Left lung (tissue), 10 donors: ENCODE data around the gene DMWD. TPM values are rescaled to one million over a fixed set of nuclear protein-coding genes. Genes with fewer than 3 reads are reported as not detected.
"Not testable (repeated sequence)": the region's sequence is repeated elsewhere in the genome, so short reads cannot be mapped to it uniquely, and the experiment has no call there.

Source experiments
- ATAC-seq: fragments of 200-7000 bp; cut with Tn5 transposase; one replicate; pipeline ENCODE4 v1.9.1; 2020; ENCODE audit warnings: moderate library complexity
- DNase-seq, 4 donors: peaks; one replicate each; pipeline ENCODE4 v3.0.0-alpha.2; 2013 to 2020
- H3K27ac ChIP-seq, 2 donors: fragments of 200-600 bp; sonication (generic) in 1 of 2; one replicate each; pipeline versions ENCODE4 v1.5.0 to v1.8.0; 2020 to 2021
- H3K27me3 ChIP-seq, 2 donors: fragments of 200-600 bp; sonication (generic) in 1 of 2; one replicate each; pipeline versions ENCODE4 v1.5.0 to v1.8.0; 2020 to 2021
- H3K36me3 ChIP-seq, 2 donors: fragments of 200-600 bp; sonication (generic) in 1 of 2; one replicate each; pipeline versions ENCODE4 v1.5.0 to v1.8.0; 2020 to 2021
- H3K4me1 ChIP-seq, 2 donors: fragments of 200-600 bp; one replicate each; pipeline ENCODE4 v1.8.0; 2021
- H3K4me3 ChIP-seq, 2 donors: fragments of 200-600 bp; sonication (generic) in 1 of 2; one replicate each; pipeline versions ENCODE4 v1.5.0 to v1.8.0; 2020 to 2021; ENCODE audit warnings: mild to moderate bottlenecking in 1 of 2
- H3K9me3 ChIP-seq, 2 donors: fragments of 200-600 bp; sonication (generic) in 1 of 2; one replicate each; pipeline versions ENCODE4 v1.5.0 to v1.8.0; 2020 to 2021
- intact Hi-C, 2 donors: fragments of 100-400 bp; cut with DNase I; formaldehyde crosslinking; loops; one replicate each; pipeline versions ENCODE4 v1.11.2 to v1.14.2; 2022
- polyA plus RNA-seq, 6 donors: library from polyadenylated mRNA; unstranded; fragments of 120-200 nt; gene quantifications; one replicate each; pipeline ENCODE4 v1.2.1, GENCODE V29; 2013; ENCODE audit not compliant: insufficient read length in 6 of 6
- total RNA-seq, 2 donors: library from RNA; stranded (reverse); fragmentation: NEBNext Ultra II Directional; extraction: Animal tissue kit (Norgen Biotek cat#: 25700); gene quantifications; one replicate each; pipeline ENCODE4 v1.2.1, GENCODE V29; 2021
- TF ChIP-seq, protein P1 (sequence below), 2 donors: fragments of 200-600 bp; sonication (generic) in 1 of 2; IDR thresholded peaks; one replicate each; pipeline versions ENCODE4 v1.5.0 to v1.8.0; 2021; ENCODE audit warnings: antibody characterized with exemption in 2 of 2
- donor health status: DM: no; HTN: yes; CAD: no.
- donor health status: DM: no; HTN: no; CAD: no.

DMWD gene
- total and polyA plus RNA-seq, 8 donors: 29.6 to 51.4 (median 40.2) TPM

DNA sequence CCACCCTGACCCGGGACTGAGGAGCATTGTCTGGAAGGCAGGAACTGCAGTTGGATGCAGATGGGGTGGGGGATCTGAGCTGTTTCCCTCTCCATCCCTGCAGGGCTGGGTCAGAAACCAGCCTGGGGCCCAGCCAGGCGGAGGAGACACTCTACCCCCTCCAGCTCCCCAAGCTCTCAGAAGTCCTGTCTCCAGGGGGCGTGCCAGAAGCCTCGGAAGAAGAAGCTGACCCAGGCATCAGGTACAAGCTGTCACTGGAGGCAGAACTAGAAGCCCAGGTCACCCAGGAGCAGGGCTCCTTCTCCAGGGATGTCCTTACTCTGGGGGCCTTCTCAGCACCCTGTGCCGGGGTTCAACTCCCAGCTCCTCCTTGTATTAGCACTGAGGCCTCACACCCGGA lies 39.1 kb downstream of the DMWD start:
- Histone ChIP-seq H3K9me3 (no peaks in the 10 kb centered on the region), H3K4me3 (no peak overlapping the region), H3K27ac (no peak overlapping the region), H3K4me1 (no peaks in the 10 kb centered on the region), H3K27me3 (peaks cover 0 to 6% of the 10 kb centered on the region in 2 donors), H3K36me3 (no peaks in the 10 kb centered on the region)
- ATAC-seq: no peak
- TF ChIP-seq, protein P1, sequence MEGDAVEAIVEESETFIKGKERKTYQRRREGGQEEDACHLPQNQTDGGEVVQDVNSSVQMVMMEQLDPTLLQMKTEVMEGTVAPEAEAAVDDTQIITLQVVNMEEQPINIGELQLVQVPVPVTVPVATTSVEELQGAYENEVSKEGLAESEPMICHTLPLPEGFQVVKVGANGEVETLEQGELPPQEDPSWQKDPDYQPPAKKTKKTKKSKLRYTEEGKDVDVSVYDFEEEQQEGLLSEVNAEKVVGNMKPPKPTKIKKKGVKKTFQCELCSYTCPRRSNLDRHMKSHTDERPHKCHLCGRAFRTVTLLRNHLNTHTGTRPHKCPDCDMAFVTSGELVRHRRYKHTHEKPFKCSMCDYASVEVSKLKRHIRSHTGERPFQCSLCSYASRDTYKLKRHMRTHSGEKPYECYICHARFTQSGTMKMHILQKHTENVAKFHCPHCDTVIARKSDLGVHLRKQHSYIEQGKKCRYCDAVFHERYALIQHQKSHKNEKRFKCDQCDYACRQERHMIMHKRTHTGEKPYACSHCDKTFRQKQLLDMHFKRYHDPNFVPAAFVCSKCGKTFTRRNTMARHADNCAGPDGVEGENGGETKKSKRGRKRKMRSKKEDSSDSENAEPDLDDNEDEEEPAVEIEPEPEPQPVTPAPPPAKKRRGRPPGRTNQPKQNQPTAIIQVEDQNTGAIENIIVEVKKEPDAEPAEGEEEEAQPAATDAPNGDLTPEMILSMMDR (IDR thresholded peaks at IDR 0.05): no peak
- DNase-seq: no peak
- intact Hi-C loops: no loop called here

- TF ChIP-seq, protein P1 (IDR thresholded peaks at IDR 0.05): no peak
- DNase-seq (no peak), ATAC-seq (no peak)
- Histone ChIP-seq H3K4me3 (no peak overlapping the region), H3K4me1 (no peaks in the 10 kb centered on the region), H3K27ac (no peak overlapping the region), H3K9me3 (no peaks in the 10 kb centered on the region), H3K36me3 (no peaks in the 10 kb centered on the region), H3K27me3 (peaks cover 0 to 6% of the 10 kb centered on the region in 2 donors)
- intact Hi-C loops: no loop called here
Observed at GRCh38 chr19:45752639-45753038, 40.0 kb downstream of the DMWD start.

DNA sequence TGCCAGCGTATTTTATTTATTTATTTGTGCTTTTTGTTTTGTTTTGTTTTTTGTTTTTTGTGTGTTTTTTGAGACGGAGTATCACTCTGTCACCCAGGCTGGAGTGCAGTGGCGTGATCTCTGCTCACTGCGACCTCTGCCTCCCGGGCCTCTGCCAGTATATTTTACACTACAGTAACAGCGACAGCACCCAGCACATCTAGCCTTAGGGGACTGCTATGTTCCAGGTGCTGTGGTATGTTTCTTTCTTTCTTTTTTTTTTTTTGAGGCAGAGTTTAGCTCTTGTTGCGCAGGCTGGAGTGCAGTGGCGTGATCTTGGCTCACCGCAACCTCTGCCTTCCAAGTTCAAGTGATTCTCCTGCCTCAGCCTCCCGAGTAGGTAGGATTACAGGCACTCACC lies 41.2 kb downstream of the DMWD start:
- ATAC-seq, H3K36me3 ChIP-seq, H3K9me3 ChIP-seq, H3K4me1 ChIP-seq, H3K27me3 ChIP-seq, intact Hi-C loops, H3K4me3 ChIP-seq, DNase-seq, H3K27ac ChIP-seq: not testable (repeated sequence)

DNA sequence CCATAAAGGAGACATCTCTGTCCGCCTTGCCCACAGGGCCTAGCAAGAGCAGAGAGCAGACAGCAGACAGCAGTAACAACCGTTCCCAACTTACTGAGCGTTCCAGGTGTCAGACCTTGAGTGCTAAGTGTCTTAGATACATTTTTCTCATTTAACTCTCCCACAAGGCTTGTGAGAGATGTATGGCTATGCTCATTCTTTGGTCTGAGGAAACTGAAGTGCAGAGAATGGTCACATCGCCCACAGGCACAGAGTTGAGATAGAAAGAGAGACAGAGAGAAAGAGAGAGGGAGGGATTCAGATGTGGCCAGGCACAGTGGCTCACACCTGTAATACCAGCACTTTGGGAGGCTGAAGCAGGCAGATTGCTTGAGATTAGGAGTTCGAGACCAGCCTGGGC lies 45.1 kb downstream of the DMWD start:
- Histone ChIP-seq H3K36me3 (no peaks in the 10 kb centered on the region), H3K4me1 (no peaks in the 10 kb centered on the region), H3K4me3 (no peak overlapping the region), H3K27me3 (peaks cover 0 to 27% of the 10 kb centered on the region in 2 donors), H3K9me3 (no peaks in the 10 kb centered on the region), H3K27ac (no peak overlapping the region)
- ATAC-seq (no peak), DNase-seq (no peak)
- intact Hi-C loops: no loop called here
- TF ChIP-seq, protein P1 (IDR thresholded peaks at IDR 0.05): no peak

DNA sequence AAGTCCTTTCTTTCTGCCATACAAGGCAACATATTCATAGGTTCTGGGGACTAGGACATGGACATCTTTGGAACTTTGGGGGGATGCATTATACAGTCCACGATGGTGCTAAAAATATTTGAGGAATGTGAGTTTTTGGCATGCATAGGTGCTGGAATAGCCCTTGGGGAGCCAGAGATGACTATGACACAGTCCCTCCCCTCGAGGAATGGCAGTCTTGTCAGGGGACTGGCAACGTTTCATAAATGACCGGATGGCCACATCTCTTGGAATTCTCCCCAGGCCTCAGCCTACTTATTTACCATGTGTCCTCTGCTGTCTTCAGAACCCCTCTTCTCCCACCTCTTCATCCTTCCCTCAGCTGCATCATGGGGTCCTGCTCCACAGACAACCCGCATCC lies 45.8 kb downstream of the DMWD start:
- H3K36me3 ChIP-seq: no peaks in the 10 kb centered on the region
- ATAC-seq: no peak
- no peaks in the 10 kb centered on the region for H3K9me3 ChIP-seq
- no peak overlapping the region for H3K27ac ChIP-seq
- H3K4me3 ChIP-seq: no peak overlapping the region
- TF ChIP-seq, protein P1 (IDR thresholded peaks at IDR 0.05): no peak
- intact Hi-C loops: no loop called here
- no peaks in the 10 kb centered on the region for H3K4me1 ChIP-seq
- no peak for DNase-seq
- H3K27me3 ChIP-seq: peaks cover 0 to 33% of the 10 kb centered on the region in 2 donors

DNA sequence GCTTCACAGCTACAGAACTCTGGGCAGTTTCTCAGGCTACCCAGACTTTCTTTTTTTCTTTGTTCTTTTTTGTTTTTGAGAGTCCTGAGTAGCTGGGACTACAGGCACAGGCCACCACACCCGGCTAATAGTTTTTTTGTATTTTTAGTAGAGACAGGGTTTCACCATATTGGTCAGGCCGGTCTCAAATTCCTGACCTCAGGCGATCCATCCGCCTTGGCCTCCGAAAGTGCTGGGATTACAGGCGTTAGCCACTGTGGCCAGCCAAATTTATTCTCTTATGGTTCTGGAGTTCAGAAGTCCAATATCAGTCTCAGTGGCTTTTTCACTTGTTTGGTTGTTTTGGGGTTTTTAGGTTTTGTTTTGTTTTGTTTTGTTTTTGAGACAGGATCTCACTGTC lies 47.0 kb downstream of the DMWD start:
- ATAC-seq (no peak), DNase-seq (no peak)
- H3K4me3 ChIP-seq: no peak overlapping the region
- intact Hi-C loops: no loop called here
- H3K36me3 ChIP-seq: no peaks in the 10 kb centered on the region
- no peaks in the 10 kb centered on the region for H3K9me3 ChIP-seq
- no peak overlapping the region for H3K27ac ChIP-seq
- TF ChIP-seq, protein P1 (IDR thresholded peaks at IDR 0.05): no peak
- H3K27me3 ChIP-seq: peaks cover 0 to 36% of the 10 kb centered on the region in 2 donors
- H3K4me1 ChIP-seq: no peaks in the 10 kb centered on the region
